Astrocyte of the cerebellum (primary cell): ENCODE data around the gene UBE2M.

Source experiments
- DNase-seq: peaks from one replicate; pipeline ENCODE4 v3.0.0-alpha.2; 2011; ENCODE audit warnings: low read depth
- H3K4me3 ChIP-seq: 2 replicates; pipeline ENCODE4 v1.5.1; 2011; ENCODE audit warnings: mild to moderate bottlenecking, low read depth, low read length, moderate library complexity
- in situ Hi-C: cut with HindIII; loops from 2 replicates; pipeline ENCODE4 v1.10.0; 2017; ENCODE audit warnings: low sequenced_read_pairs
- TF ChIP-seq, protein P1 (sequence below): IDR thresholded peaks from 2 replicates; pipeline ENCODE4 v1.5.1; 2012; ENCODE audit warnings: low read length, low read depth, moderate library complexity, mild to moderate bottlenecking; ENCODE audit errors: missing control alignments

UBE2M gene

DNA sequence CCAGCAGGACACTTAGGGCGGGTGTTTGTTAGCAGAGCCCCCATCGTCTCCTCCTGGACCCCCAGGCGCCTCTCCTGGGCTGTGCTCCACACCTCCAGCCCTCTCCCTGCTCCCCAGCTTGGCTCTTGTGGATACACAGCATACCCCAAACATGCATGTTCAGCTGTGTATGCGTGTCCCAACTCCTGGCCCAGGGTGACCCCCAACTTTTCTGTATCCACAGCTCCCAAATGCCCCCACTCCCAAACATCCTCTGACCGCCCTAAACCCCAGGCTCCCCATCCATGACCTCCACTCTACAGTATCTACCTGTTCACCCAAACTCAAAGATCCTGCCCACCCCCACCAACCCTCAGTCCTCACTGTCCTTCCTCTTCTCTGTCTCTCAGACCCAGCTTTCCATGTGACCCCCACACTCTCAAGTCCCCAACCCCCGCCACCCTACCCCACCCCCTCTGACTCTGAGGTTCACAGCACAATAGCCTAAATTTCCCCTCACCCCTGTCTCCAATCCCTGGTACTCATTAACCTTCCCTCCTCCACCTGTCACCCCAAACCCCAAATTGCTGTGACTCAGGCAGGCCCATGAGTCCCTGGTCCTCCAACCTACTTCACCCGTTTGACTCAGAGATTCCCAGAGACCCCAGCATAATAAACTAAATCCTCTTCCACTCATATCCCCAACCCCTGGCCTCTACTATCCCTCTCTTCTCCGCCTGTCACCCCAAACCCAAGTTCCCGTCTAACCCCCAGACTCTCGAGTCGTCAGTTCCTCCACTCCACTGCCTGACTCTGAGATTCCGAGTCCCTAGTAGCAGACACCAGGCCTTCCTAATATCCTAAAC lies 968 bp downstream of the UBE2M start:
- in situ Hi-C loops = no loop called here
- H3K4me3 ChIP-seq = peak overlapping the region; percentile 78
- TF ChIP-seq, protein P1, sequence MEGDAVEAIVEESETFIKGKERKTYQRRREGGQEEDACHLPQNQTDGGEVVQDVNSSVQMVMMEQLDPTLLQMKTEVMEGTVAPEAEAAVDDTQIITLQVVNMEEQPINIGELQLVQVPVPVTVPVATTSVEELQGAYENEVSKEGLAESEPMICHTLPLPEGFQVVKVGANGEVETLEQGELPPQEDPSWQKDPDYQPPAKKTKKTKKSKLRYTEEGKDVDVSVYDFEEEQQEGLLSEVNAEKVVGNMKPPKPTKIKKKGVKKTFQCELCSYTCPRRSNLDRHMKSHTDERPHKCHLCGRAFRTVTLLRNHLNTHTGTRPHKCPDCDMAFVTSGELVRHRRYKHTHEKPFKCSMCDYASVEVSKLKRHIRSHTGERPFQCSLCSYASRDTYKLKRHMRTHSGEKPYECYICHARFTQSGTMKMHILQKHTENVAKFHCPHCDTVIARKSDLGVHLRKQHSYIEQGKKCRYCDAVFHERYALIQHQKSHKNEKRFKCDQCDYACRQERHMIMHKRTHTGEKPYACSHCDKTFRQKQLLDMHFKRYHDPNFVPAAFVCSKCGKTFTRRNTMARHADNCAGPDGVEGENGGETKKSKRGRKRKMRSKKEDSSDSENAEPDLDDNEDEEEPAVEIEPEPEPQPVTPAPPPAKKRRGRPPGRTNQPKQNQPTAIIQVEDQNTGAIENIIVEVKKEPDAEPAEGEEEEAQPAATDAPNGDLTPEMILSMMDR = no peak
- no peak for DNase-seq

DNA sequence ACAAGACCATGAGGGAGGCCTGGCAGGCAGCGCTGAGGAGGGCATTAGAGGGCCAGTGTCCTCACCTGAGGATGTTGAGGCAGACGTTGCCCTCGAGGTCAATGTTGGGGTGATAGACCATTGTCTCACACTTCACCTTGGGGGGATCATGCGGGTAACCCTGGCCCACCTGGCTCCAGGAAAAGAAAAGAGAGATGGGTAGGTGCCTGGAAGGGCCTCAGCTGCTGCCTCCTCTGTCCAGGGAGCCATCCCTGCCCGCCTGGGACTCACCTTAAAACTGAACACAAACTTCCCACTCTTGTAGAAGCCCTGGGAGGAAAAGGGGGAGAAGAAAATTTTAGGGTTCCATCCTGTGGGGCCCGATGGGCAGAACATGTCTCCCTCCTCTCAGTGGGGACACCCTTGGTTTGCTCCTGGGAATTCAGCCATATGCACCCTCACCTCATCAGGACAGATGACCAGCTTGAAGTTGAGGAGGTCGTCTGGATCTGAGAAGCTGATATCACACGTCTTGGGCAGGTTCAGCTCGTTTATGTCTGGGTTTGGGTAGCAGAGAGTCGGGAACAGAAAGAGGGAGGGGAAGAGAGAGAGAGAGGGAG lies 1.7 kb downstream of the UBE2M start:
- peak overlapping the region; percentile 78 for H3K4me3 ChIP-seq
- no peak for DNase-seq
- in situ Hi-C loops = no loop called here
- TF ChIP-seq, protein P1 = no peak

DNA sequence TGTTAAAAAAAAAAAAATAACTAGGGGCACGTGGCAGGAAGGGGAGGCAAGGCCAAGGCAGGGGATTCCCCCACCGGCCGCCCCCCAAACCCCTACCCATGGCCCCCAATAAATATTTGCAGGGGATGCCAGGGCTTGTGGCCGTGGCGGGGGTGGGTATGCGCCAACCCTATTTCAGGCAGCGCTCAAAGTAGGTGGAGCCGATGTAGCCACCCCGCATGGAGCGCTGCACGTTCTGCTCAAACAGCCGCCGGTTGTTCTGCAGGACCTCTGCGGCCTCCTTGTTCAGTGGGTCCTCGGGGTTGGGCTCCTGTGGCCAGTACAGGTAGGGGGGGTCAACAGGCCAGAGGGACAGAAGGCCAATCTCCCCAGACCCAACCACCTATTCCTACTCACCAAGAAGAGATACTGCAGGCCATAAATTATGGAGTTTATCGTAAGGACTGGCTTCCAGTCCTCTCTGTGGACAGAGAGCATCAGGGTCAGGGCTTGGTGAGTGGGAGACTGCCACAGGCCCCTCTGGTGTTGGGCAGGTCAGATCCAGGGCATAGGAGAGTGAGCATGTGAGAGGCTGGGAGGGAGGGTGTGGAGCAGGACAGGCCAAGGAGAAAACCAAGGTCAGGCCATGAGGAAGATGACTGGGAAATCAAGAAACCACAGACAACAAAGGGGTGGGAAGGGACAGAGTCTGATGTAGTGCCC lies 2.3 kb downstream of the UBE2M start:
- TF ChIP-seq, protein P1 = no peak
- DNase-seq = no peak
- H3K4me3 ChIP-seq = no peak overlapping the region
- in situ Hi-C loops = no loop called here

DNA sequence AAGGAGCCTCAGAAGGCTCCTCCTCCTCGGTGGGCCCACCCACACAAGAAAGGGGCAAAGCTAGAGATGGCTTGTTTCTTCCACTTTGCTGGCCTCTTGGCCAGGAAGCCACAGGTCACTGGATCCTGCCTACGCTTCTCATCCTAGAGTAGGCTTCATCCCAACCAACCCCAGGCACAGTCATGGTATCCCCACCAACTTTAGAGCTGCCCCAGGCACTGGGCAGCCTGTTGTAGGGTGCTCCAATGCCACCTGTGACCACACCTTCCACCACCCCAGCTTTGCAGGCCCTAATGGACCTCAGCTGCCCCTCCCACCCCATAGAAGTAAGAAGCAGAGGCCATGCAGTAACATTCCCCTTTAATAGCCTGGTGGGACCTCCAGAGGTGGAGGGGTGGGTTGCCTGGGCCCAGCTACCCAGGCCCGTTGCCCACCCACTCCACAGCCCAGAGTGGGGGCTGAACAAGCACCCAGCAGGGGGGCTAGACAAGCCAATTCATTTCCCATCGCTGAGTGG lies 3.0 kb downstream of the UBE2M start:
- TF ChIP-seq, protein P1 = no peak
- in situ Hi-C loops = no loop called here
- no peak for DNase-seq
- peak overlapping the region; percentile 67 for H3K4me3 ChIP-seq

DNA sequence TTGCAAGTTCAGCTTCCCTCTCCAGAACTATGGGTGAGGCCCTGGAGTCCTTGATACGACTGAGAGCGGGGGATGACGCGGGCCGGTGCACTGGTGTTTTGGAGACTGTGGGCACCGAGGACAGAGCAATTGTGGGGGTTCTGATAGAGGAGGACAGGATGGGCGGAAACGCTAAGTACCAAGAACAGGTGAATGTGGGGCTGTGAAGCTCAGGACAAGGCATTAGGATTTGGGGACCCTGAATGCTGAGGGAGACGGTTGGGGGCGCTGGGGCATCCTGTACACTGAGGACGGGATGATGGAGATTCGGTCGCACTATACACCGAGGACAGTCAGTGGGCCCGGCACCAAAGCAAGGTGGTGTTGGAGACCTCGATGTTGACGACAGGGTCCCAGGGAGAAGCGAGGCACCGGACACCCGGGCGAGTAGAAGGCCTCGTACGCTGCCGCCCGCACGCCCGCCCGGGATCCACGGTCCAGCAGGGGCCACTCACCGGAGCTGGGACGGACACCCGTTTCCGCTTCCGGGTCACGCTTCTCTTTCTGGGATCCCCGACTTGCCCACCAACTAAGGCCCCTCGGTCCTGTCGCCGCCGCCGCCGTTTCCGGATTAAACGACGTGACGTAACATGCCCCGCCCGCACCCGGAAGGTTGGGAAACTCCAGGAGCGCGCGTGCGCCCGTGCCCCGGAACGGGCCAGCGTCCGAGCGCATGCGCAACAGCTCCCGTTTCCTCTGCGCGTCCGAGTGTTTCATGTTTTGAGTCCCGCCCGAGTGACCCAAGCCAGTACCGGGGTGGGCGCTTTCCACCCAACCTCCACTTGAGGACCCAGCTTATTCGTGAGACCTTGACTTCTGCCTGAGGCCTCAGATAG lies 3.7 kb downstream of the UBE2M start, which contains the start of gene CHMP2A:
CHMP2A (minus strand) TSS at position 612 of the 875 bp plus-strand sequence. CDS start 893 bp downstream, outside the sequence.
- in situ Hi-C loops = no loop called here
- TF ChIP-seq, protein P1 = no peak
- DNase-seq = peak; percentile 86
- peak within 1 kb of the TSS; percentile 67 for H3K4me3 ChIP-seq
